Measurements from ENCODE around the gene C16orf96.
"Not testable (repeated sequence)": the region's sequence is repeated elsewhere in the genome, so short reads cannot be mapped to it uniquely, and the experiment has no call there.

The C16orf96 gene

DNA sequence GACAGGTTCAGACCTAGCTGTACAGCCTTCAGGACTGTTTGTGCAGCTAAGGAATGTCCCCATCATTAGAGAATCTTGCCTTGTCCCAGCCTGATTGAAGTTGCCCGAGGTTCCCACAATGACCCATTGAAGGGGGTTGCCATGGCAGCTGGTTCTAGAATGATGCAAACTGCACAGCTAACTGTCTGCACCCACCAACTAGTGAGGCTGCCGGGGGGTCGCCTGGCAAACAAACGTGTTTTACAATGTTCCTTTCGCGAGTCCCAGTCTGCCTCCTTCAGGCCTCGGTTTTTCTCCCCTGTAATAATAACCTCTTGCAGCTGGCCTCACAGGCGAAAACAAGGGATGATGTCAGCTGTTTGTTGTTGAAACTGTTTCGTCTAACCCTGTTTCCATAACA, 5.5 kb downstream of the C16orf96 start:
- TF ChIP-seq, protein P1, sequence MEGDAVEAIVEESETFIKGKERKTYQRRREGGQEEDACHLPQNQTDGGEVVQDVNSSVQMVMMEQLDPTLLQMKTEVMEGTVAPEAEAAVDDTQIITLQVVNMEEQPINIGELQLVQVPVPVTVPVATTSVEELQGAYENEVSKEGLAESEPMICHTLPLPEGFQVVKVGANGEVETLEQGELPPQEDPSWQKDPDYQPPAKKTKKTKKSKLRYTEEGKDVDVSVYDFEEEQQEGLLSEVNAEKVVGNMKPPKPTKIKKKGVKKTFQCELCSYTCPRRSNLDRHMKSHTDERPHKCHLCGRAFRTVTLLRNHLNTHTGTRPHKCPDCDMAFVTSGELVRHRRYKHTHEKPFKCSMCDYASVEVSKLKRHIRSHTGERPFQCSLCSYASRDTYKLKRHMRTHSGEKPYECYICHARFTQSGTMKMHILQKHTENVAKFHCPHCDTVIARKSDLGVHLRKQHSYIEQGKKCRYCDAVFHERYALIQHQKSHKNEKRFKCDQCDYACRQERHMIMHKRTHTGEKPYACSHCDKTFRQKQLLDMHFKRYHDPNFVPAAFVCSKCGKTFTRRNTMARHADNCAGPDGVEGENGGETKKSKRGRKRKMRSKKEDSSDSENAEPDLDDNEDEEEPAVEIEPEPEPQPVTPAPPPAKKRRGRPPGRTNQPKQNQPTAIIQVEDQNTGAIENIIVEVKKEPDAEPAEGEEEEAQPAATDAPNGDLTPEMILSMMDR (IDR thresholded peaks at IDR 0.05; ENCODE audit: control insufficient read depth, extremely low read depth, insufficient read depth) = no peak
- DNase-seq (ENCODE audit: low read depth) = no peak

DNA sequence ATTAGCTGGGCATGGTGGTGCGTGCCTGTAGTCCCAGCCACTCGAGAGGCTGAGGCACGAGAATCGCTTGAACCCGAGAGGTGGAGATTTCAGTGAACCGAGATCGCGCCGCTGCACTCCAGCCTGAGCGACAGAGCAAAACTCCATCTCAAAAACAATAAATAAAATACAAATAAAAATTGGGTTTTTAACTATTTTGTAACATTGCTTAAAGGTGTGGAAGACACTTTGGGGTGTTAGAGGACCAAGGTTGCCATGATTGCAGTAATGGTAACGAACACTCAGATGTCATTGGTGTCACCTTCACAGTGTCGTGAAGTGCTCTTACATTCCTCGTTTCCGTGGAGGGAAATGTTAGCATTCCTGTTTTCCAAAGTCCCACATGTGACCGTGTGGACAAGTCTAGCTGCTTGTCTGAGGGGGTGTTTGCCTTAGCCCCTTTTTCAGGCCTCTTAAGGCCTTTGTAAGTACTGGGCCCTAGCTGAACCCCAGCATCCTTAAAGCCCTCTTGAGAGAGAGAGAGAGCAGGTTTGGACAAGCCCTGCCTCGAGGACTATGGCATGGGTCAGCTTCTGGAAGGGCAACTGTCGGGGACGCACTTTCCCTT, 8.6 kb downstream of the C16orf96 start:
- DNase-seq (ENCODE audit: low read depth) = no peak
- TF ChIP-seq, protein P1 (IDR thresholded peaks at IDR 0.05; ENCODE audit: control insufficient read depth, extremely low read depth, insufficient read depth) = no peak
- no peak overlapping the region for H3K4me3 ChIP-seq (ENCODE audit: low read depth, low read length)

More for the DNA sequence above, 5.5 kb downstream of the C16orf96 start:
- no peak overlapping the region for H3K4me3 ChIP-seq (ENCODE audit: low read depth, low read length)

DNA sequence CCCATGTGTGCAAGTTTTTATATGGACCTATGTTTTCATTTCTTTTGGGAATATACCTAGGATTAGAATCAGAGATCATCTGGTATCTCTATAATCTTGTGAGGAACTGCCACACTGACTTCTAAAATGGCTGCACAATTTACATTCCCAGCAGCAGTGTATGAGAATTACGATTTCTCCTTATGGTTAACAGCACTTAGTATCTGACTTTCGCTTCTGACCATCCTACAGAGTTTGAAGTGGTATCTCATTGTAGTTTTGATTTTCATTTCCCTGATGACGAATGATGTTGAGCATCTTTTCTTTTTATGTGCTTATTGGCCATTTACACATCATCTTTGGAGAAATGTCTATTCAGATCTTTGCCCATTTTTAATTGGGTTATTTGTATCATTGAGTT, 10.0 kb downstream of the C16orf96 start:
- no peak overlapping the region for H3K4me3 ChIP-seq (ENCODE audit: low read depth, low read length)
- no peak for DNase-seq (ENCODE audit: low read depth)
- TF ChIP-seq, protein P1 (IDR thresholded peaks at IDR 0.05; ENCODE audit: control insufficient read depth, extremely low read depth, insufficient read depth) = no peak

DNA sequence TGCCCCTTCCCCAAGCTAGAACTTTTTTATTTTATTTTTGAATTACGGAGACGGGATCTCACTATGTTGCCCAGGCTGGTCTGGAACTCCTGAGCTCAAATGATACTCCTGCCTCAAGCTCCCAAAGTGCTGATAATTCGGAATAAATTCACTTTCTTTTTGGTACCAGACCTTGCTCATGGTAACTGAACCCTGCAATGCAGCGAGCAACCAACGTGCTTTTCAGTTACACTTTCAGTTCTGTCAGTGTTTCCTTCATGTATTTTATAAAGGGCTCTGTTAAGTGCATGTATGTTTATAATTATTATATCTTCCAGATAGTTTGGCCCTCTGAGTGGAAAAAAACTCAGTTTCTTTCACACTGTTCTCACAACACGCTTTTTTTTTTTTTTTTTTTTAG, 13.9 kb downstream of the C16orf96 start:
- H3K4me3 ChIP-seq (ENCODE audit: low read depth, low read length) = no peak overlapping the region
- TF ChIP-seq, protein P1 (IDR thresholded peaks at IDR 0.05; ENCODE audit: control insufficient read depth, extremely low read depth, insufficient read depth) = no peak
- DNase-seq (ENCODE audit: low read depth) = no peak

DNA sequence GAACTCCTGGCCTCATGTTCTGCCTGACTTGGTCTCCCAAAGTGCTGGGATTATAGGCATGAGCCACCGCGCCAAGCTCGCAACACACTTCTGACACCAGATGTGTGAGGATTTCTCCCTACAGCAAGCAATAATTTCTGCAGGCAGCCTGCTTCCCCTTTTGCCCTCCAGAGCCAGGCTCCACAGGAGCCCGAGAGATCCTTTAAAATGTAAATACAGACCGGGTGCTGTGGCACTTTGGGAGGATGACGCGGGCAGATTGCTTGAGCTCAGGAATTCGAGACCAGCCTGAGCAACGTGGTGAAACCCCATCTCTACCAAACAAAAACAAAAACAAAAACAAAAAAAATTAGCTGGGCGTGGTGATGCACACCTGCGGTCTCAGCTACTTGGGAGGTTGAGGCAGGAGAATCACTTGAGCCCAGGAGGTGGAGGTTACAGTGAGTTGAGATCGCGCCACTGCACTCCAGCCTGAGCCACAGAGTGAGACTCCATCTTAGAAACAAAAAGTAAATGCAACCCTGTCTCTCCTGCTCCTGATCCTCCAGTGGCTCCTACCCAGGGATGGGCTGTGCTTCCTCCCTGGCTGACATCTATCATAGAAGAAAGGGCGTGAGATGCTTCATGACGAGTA, 14.7 kb downstream of the C16orf96 start:
- H3K4me3 ChIP-seq (ENCODE audit: low read depth, low read length) = no peak overlapping the region
- TF ChIP-seq, protein P1 (IDR thresholded peaks at IDR 0.05; ENCODE audit: control insufficient read depth, extremely low read depth, insufficient read depth) = no peak
- no peak for DNase-seq (ENCODE audit: low read depth)

DNA sequence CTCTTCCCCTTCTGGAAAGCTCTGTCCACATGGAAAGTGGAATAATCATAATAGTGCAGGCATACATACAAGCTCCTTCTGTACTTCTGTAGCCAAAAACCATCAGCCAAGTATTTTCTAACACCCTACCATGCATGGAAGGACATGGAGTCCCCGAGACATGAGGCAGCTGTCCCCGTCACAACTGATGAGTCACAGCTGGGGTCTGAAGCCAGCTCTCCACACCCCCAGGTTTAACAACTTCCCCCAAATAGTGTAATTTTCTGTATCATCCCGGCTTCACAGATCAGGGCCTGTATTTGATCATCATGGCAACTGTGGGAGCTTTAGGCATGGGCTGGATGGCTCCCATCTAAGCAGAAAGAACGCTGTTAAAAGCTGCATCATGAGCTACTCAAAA, 16.6 kb downstream of the C16orf96 start:
- H3K4me3 ChIP-seq (ENCODE audit: low read depth, low read length) = no peak overlapping the region
- TF ChIP-seq, protein P1 (IDR thresholded peaks at IDR 0.05; ENCODE audit: control insufficient read depth, extremely low read depth, insufficient read depth) = no peak
- DNase-seq (ENCODE audit: low read depth) = no peak

DNA sequence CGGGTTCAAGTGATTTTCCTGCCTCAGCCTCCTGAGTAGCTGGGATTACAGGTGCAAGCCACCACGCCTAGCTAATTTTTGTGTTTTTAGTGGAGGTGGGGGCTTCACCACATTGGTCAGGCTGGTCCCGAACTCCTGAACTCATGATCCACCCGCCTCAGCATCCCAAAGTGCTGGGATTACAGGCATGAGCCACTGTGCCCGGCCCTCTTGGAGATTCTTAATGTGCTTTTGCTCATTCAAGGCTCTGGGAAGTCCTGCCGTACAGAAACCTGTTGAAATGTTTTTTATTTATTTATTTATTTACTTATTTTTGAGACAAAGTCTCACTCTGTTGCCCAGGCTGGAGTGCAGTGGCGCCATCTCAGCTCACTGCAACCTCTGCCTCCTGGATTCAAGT, 17.8 kb downstream of the C16orf96 start:
- not testable (repeated sequence) for DNase-seq (ENCODE audit: low read depth); H3K4me3 ChIP-seq (ENCODE audit: low read depth, low read length)
